HCT116 (cell line): Measurements from ENCODE around the gene SLC30A7. TPM values are rescaled to one million over a fixed set of nuclear protein-coding genes. Genes with fewer than 3 reads are reported as not detected.
A peak's percentile ranks its signal among the peaks of the same experiment; 100 is the strongest.
"Not testable (repeated sequence)": the region's sequence is repeated elsewhere in the genome, so short reads cannot be mapped to it uniquely, and the experiment has no call there.

Experiments
- ATAC-seq: fragments of 200-7000 bp; cut with Tn5 transposase; 2 replicates; pipeline ENCODE4 v1.9.1; 2020; ENCODE audit warnings: mild to moderate bottlenecking, moderate library complexity
- BruUV-seq: library from RNA; stranded (reverse); fragments of 400-500 nt; replicated peaks from 2 replicates; lab custom pipeline; 2021; lab: Mats Ljungman, UMichigan
- CTCF ChIA-PET: fragments of 300-600 bp; sonication (Branson Sonifier 250); formaldehyde crosslinking; loops from one replicate; lab custom pipeline; 2021; ENCODE audit warnings: antibody characterized with exemption; lab: Charles Lee
- POLR2A ChIA-PET: fragments of 300-600, 350-600 bp; sonication (Branson Sonifier 250); formaldehyde crosslinking; loops from one replicate; lab custom pipeline; 2021; ENCODE audit warnings: antibody characterized with exemption; lab: Charles Lee
- RAD21 ChIA-PET, 2 experiments: fragments of 300-600 bp; sonication (Branson Sonifier 250); formaldehyde crosslinking; loops; one replicate each; lab custom pipeline; 2023; ENCODE audit warnings: low total read pairs in 2 of 2; ENCODE audit not compliant: uncharacterized antibody in 2 of 2, unreplicated experiment in 2 of 2, low non-redundant PET in 1 of 2; lab: Charles Lee
- DNase-seq: peaks from one replicate; pipeline ENCODE4 v3.0.0-alpha.2; 2010; ENCODE audit warnings: low read depth, low spot score
- H2AFZ ChIP-seq: fragments of 200-600 bp; shearing (Covaris generic), sonication (generic); 2 replicates; pipeline ENCODE4 v1.6.1; 2017; ENCODE audit warnings: low read depth, mixed run types, mixed read lengths, antibody characterized with exemption, low read length; ENCODE audit not compliant: poor library complexity, severe bottlenecking
- H3K27ac ChIP-seq: 2 replicates; pipeline ENCODE4 v1.5.1; 2012; ENCODE audit warnings: low read depth, low read length
- H3K27me3 ChIP-seq: fragments of 200-600 bp; sonication (generic); 2 replicates; pipeline ENCODE4 v1.6.1; 2016; ENCODE audit warnings: mixed run types, low read length, mixed read lengths; ENCODE audit not compliant: insufficient read depth
- H3K36me3 ChIP-seq, 2 experiments: fragments of 200-500 bp in 1 of 2; fragments of 200-600 bp in 1 of 2; sonication (Bioruptor generic) in 1 of 2; sonication (generic) in 1 of 2; 2 replicates each; pipeline versions ENCODE4 v1.5.1 to v1.6.1; 2014 to 2016; ENCODE audit warnings: low read length in 2 of 2, inconsistent platforms in 1 of 2, mixed read lengths in 1 of 2, mixed run types in 1 of 2; ENCODE audit not compliant: insufficient read depth in 2 of 2, control insufficient read depth in 1 of 2
- H3K4me1 ChIP-seq, 2 experiments: fragments of 200-600 bp in 1 of 2; sonication (generic) in 1 of 2; 2 replicates each; pipeline versions ENCODE4 v1.5.1 to v1.6.1; 2012 to 2017; ENCODE audit warnings: low read length in 2 of 2, inconsistent platforms in 1 of 2, mild to moderate bottlenecking in 1 of 2, mixed read lengths in 1 of 2, mixed run types in 1 of 2, moderate library complexity in 1 of 2; ENCODE audit not compliant: insufficient read depth in 2 of 2, control insufficient read depth in 1 of 2
- H3K4me2 ChIP-seq: fragments of 200-600 bp; sonication (generic); 2 replicates; pipeline ENCODE4 v1.6.1; 2017; ENCODE audit warnings: mixed run types, low read length, mixed read lengths
- H3K4me3 ChIP-seq, 2 experiments: fragments of 200-600 bp in 1 of 2; sonication (generic) in 1 of 2; replicated peaks in 1 of 2; 2 replicates each; pipeline ENCODE4 v1.5.1; 2011 to 2016; ENCODE audit warnings: low read length in 2 of 2, control low read depth in 1 of 2, low read depth in 1 of 2, mild to moderate bottlenecking in 1 of 2, mixed read lengths in 1 of 2, mixed run types in 1 of 2
- H3K79me2 ChIP-seq: fragments of 200-600 bp; sonication (generic); 2 replicates; pipeline ENCODE4 v1.6.1; 2017; ENCODE audit warnings: mild to moderate bottlenecking, mixed run types, low read length, moderate library complexity, mixed read lengths; ENCODE audit not compliant: insufficient read depth
- H3K9ac ChIP-seq: fragments of 200-600 bp; sonication (generic); 2 replicates; pipeline ENCODE4 v1.6.1; 2016; ENCODE audit warnings: low read length, mixed read lengths
- H3K9me2 ChIP-seq: fragments of 200-600 bp; sonication (generic), shearing (Covaris generic); 2 replicates; pipeline ENCODE4 v1.6.1; 2017; ENCODE audit warnings: mixed run types, mild to moderate bottlenecking, moderate library complexity; ENCODE audit not compliant: insufficient read depth
- H3K9me3 ChIP-seq, 2 experiments: fragments of 200-500 bp in 1 of 2; fragments of 200-600 bp in 1 of 2; sonication (Bioruptor generic) in 1 of 2; sonication (generic) in 1 of 2; 2 replicates each; pipeline ENCODE4 v1.6.1; 2014 to 2017; ENCODE audit warnings: low read length in 2 of 2, mixed read lengths in 2 of 2, inconsistent platforms in 1 of 2, low read depth in 1 of 2, mild to moderate bottlenecking in 1 of 2, mixed run types in 1 of 2, moderate library complexity in 1 of 2; ENCODE audit not compliant: control insufficient read depth in 1 of 2, insufficient read depth in 1 of 2
- H4K20me1 ChIP-seq: fragments of 200-600 bp; sonication (generic), shearing (Covaris generic); 2 replicates; pipeline ENCODE4 v1.6.1; 2017; ENCODE audit warnings: mixed run types, mild to moderate bottlenecking, moderate library complexity; ENCODE audit not compliant: insufficient read depth
- FOSL1 ChIP-seq: IDR thresholded peaks from 2 replicates; pipeline ENCODE4 v1.6.1; 2012; ENCODE audit warnings: low read depth
- POLR2AphosphoS5 ChIP-seq: IDR thresholded peaks from 2 replicates; pipeline ENCODE4 v1.6.1; 2011; ENCODE audit warnings: mild to moderate bottlenecking, low read depth, low read length, moderate library complexity
- SIN3A ChIP-seq: IDR thresholded peaks from 2 replicates; pipeline ENCODE4 v1.6.1; 2012; ENCODE audit warnings: low read depth
- YY1 ChIP-seq: IDR thresholded peaks from 2 replicates; pipeline ENCODE4 v1.6.1; 2011; ENCODE audit warnings: low read length, low read depth, moderate library complexity, mild to moderate bottlenecking; ENCODE audit not compliant: insufficient replicate concordance; ENCODE audit errors: extremely low read depth
- ZFX ChIP-seq: fragments of 450-650 bp; IDR thresholded peaks from 2 replicates; pipeline ENCODE4 v1.6.1; 2017
- intact Hi-C: fragments of 100-400 bp; cut with micrococcal nuclease; formaldehyde crosslinking; loops from 2 replicates; pipeline ENCODE4 v1.10.0; 2022
- total RNA-seq: library from RNA; stranded (reverse); gene quantifications from one replicate; pipeline ENCODE4 v1.2.1, GENCODE V29; 2021; ENCODE audit not compliant: unreplicated experiment
- TF ChIP-seq, protein P1 (sequence below): IDR thresholded peaks from 2 replicates; pipeline ENCODE4 v1.6.1; 2012; ENCODE audit warnings: low read depth
- TF ChIP-seq, protein P2 (sequence below), 3 experiments: fragments of 200-600 bp in 1 of 3; sonication (generic) in 1 of 3; IDR thresholded peaks in 2 of 3; conservative IDR thresholded peaks in 1 of 3; 2 replicates each; pipeline ENCODE4 v1.5.1; 2012 to 2017; ENCODE audit warnings: low read depth in 2 of 3, low read length in 2 of 3, antibody characterized with exemption in 1 of 3, borderline replicate concordance in 1 of 3, control low read depth in 1 of 3, mild to moderate bottlenecking in 1 of 3, mixed read lengths in 1 of 3, mixed run types in 1 of 3, moderate library complexity in 1 of 3; ENCODE audit not compliant: insufficient read depth in 1 of 3

The SLC30A7 gene
- total RNA-seq, 1 experiment from 2014 or later = 23.3 TPM

DNA sequence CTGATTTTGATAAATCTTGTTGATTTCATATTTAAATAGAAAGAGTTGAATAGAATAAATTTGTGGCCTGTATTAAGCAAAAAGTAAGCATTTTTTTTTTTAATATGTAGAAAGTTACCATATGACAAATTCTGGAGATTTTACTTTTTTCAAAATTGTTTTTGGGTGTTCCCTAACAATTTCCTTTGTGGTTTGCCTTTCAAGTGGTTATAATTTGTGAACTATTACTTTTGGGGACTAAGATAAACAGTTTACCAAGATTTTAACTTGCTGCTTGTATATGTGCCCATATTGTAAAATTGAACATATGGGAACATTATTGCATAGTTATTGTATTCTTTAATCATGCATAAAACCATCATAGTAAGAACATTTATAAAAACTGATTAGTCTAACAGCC is 34.6 kb downstream of the SLC30A7 start:
- Histone ChIP-seq H3K27me3 (no peaks in the 10 kb centered on the region), H3K9me2 (no peaks in the 10 kb centered on the region), H3K27ac (no peak overlapping the region), H3K9me3 (no peaks in the 10 kb centered on the region), H3K4me1 (no peaks in the 10 kb centered on the region), H3K9ac (no peak overlapping the region), H2AFZ (no peak overlapping the region), H3K36me3 (peaks cover 0 to 12% of the 10 kb centered on the region in 2 experiments; a peak in 1 of 4 replicates), H3K4me2 (no peak overlapping the region), H3K79me2 (peaks cover 5% of the 10 kb centered on the region; the same call in 1 of the 2 replicates), H4K20me1 (no peaks in the 10 kb centered on the region), H3K4me3 (no peak overlapping the region)
- CTCF ChIA-PET = no interaction called here
- no peak for TF ChIP-seq POLR2AphosphoS5
- TF ChIP-seq FOSL1 = no peak
- TF ChIP-seq, protein P1, sequence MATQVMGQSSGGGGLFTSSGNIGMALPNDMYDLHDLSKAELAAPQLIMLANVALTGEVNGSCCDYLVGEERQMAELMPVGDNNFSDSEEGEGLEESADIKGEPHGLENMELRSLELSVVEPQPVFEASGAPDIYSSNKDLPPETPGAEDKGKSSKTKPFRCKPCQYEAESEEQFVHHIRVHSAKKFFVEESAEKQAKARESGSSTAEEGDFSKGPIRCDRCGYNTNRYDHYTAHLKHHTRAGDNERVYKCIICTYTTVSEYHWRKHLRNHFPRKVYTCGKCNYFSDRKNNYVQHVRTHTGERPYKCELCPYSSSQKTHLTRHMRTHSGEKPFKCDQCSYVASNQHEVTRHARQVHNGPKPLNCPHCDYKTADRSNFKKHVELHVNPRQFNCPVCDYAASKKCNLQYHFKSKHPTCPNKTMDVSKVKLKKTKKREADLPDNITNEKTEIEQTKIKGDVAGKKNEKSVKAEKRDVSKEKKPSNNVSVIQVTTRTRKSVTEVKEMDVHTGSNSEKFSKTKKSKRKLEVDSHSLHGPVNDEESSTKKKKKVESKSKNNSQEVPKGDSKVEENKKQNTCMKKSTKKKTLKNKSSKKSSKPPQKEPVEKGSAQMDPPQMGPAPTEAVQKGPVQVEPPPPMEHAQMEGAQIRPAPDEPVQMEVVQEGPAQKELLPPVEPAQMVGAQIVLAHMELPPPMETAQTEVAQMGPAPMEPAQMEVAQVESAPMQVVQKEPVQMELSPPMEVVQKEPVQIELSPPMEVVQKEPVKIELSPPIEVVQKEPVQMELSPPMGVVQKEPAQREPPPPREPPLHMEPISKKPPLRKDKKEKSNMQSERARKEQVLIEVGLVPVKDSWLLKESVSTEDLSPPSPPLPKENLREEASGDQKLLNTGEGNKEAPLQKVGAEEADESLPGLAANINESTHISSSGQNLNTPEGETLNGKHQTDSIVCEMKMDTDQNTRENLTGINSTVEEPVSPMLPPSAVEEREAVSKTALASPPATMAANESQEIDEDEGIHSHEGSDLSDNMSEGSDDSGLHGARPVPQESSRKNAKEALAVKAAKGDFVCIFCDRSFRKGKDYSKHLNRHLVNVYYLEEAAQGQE = no peak
- TF ChIP-seq YY1 = no peak
- TF ChIP-seq ZFX = no peak
- DNase-seq (no peak), ATAC-seq (no peak)
- POLR2A ChIA-PET = no interaction called here
- RAD21 ChIA-PET = no interaction called here
- intact Hi-C loops = no loop called here
- BruUV-seq = no TSS peak

DNA sequence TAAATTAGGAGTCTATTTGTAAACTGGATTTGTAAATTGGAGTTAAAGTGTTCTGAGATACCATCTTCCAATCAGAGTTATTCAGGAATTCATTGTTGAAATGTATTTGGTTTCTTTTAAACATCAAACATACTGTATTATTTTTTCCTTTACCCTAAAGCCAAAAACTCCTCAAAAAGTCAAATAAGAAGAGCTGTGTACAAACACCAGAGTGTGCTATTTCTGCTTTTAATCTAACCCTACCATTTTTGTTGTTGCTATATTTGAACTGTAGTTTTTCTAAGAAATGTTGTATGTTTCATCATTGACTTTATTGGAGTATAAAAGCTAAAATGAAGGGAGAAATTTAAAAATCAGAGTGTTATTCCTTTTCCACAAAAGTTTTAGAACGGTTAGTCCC is 35.8 kb downstream of the SLC30A7 start:
- intact Hi-C loops = no loop called here
- Histone ChIP-seq H3K36me3 (peaks cover 0 to 4% of the 10 kb centered on the region in 2 experiments; a peak in 1 of 4 replicates), H3K79me2 (peaks cover 10% of the 10 kb centered on the region)
- TF ChIP-seq, protein P2, sequence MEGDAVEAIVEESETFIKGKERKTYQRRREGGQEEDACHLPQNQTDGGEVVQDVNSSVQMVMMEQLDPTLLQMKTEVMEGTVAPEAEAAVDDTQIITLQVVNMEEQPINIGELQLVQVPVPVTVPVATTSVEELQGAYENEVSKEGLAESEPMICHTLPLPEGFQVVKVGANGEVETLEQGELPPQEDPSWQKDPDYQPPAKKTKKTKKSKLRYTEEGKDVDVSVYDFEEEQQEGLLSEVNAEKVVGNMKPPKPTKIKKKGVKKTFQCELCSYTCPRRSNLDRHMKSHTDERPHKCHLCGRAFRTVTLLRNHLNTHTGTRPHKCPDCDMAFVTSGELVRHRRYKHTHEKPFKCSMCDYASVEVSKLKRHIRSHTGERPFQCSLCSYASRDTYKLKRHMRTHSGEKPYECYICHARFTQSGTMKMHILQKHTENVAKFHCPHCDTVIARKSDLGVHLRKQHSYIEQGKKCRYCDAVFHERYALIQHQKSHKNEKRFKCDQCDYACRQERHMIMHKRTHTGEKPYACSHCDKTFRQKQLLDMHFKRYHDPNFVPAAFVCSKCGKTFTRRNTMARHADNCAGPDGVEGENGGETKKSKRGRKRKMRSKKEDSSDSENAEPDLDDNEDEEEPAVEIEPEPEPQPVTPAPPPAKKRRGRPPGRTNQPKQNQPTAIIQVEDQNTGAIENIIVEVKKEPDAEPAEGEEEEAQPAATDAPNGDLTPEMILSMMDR (IDR thresholded peaks at IDR 0.05 in 2 of 3, conservative IDR thresholded peaks at IDR 0.05 in 1 of 3; ENCODE audit: borderline replicate concordance in 1 of 3, insufficient read depth in 1 of 3, low read depth in 2 of 3, low read length in 2 of 3) = 0 out of 6 replicates have a peak, but pooled peaks of 1 of the 3 experiments have one; percentile 7
- no peak for TF ChIP-seq SIN3A
- TF ChIP-seq, all 23 proteins: peak for 1
- DNase-seq (no peak), ATAC-seq (no peak)
- H3K9me3 ChIP-seq = no peaks in the 10 kb centered on the region
- no peak overlapping the region for H3K4me3 ChIP-seq
- ChIA-PET RAD21 (no interaction called here), POLR2A (no interaction called here), CTCF (interaction anchor here (0.6 kb wide), 1 partner anchor 357 kb away, joined by 4 read pairs; no protein-coding TSS in a partner anchor)
- no peaks in the 10 kb centered on the region for H3K9me2 ChIP-seq
- no TSS peak for BruUV-seq
- H3K9ac ChIP-seq = no peak overlapping the region
- no peak overlapping the region for H3K4me2 ChIP-seq
- no peak overlapping the region for H3K27ac ChIP-seq
- no peaks in the 10 kb centered on the region for H3K27me3 ChIP-seq
- no peaks in the 10 kb centered on the region for H4K20me1 ChIP-seq
- H2AFZ ChIP-seq = no peak overlapping the region
- no peaks in the 10 kb centered on the region for H3K4me1 ChIP-seq

DNA sequence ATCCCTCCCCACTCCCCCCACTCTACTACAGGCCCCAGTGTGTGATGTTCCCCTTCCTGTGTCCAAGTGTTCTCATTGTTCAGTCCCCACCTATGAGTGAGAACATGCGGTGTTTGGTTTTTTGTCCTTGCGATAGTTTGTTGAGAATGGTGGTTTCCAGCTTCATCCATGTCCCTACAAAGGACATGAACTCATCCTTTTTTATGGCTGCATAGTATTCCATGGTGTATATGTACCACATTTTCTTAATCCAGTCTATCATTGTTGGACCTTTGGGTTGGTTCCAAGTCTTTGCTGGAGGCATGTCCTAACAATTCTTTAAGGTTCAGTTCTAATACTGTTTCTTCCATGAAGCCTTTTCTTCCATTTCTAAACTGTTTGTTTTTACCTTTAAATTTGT is 37.7 kb downstream of the SLC30A7 start:
- H3K27ac ChIP-seq, H3K9ac ChIP-seq, H3K36me3 ChIP-seq, H3K9me3 ChIP-seq, DNase-seq, H3K27me3 ChIP-seq, POLR2A ChIA-PET, intact Hi-C loops, H3K9me2 ChIP-seq, CTCF ChIA-PET, H2AFZ ChIP-seq, RAD21 ChIA-PET, H4K20me1 ChIP-seq, H3K4me3 ChIP-seq, BruUV-seq, H3K4me1 ChIP-seq, H3K4me2 ChIP-seq, ATAC-seq: not testable (repeated sequence)
- H3K79me2 ChIP-seq = peaks cover 10% of the 10 kb centered on the region
